Prostate gland (tissue), 2 donors: ENCODE measurements around the gene HERPUD1. TPM values are rescaled to one million over a fixed set of nuclear protein-coding genes. Genes with fewer than 3 reads are reported as not detected.

Experiments
- DNase-seq: peaks from one replicate; pipeline ENCODE4 v3.0.0-alpha.2; 2019; ENCODE audit warnings: low spot score
- H3K27ac ChIP-seq, 2 donors: fragments of 200-600 bp; sonication (generic); 2 replicates each; pipeline ENCODE4 v1.5.1; 2017 to 2019
- H3K27me3 ChIP-seq: fragments of 200-600 bp; sonication (generic); replicated peaks from 2 replicates; pipeline ENCODE4 v1.5.1; 2019; ENCODE audit not compliant: insufficient read depth
- H3K36me3 ChIP-seq, 2 donors: fragments of 200-600 bp; sonication (generic); 1 replicate in 1 of 2; 2 replicates in 1 of 2; pipeline versions ENCODE4 v1.5.1 to v1.8.1; 2017 to 2019
- H3K4me1 ChIP-seq: fragments of 200-600 bp; sonication (generic); replicated peaks from 2 replicates; pipeline ENCODE4 v1.5.1; 2019
- H3K4me3 ChIP-seq, 2 donors: fragments of 200-600 bp; sonication (generic); 2 replicates each; pipeline ENCODE4 v1.5.1; 2017 to 2019
- H3K9me3 ChIP-seq: fragments of 200-600 bp; sonication (generic); 2 replicates; pipeline ENCODE4 v1.5.1; 2017
- CTCF ChIP-seq, 4 experiments: fragments of 200-600 bp in 2 of 4; fragments of 450-650 bp in 2 of 4; sonication (generic) in 2 of 4; IDR thresholded peaks; 1 replicate in 3 of 4; 2 replicates in 1 of 4; pipeline ENCODE4 v1.5.1; 2016 to 2019; ENCODE audit warnings: antibody characterized with exemption in 4 of 4, mild to moderate bottlenecking in 2 of 4, moderate library complexity in 2 of 4
- POLR2A ChIP-seq: fragments of 450-650 bp; IDR thresholded peaks from one replicate; pipeline ENCODE4 v1.6.1; 2016; ENCODE audit warnings: antibody characterized with exemption, mild to moderate bottlenecking
- POLR2AphosphoS5 ChIP-seq: sonication (generic); formaldehyde crosslinking; IDR thresholded peaks from one replicate; pipeline ENCODE4 v1.6.1; 2017; ENCODE audit warnings: antibody characterized with exemption
- WGBS: methylation state at CpG from one replicate; pipeline ENCODE4 v1.1.5; 2018; 5-methylcytosine and 5-hydroxymethylcytosine counted together
- intact Hi-C: fragments of 100-400 bp; cut with DNase I; formaldehyde crosslinking; loops from one replicate; pipeline ENCODE4 v1.14.2; 2022
- total RNA-seq, 2 donors: library from RNA; depleted of rRNA; stranded (reverse); fragments of >200 nt; gene quantifications; one replicate each; pipeline ENCODE4 v1.1.0, GENCODE V29; 2016

The HERPUD1 gene
- total RNA-seq, 2 donors from 2014 or later, result 365 to 952 TPM

GRCh38 chr16:56892705-56893104 lies 39.2 kb upstream of the HERPUD1 start:
- WGBS, result 91% methylated on average over 14 of the region's 14 CpGs
- H3K4me1 ChIP-seq, result peaks cover 3% of the 10 kb centered on the region
- no peak for TF ChIP-seq POLR2AphosphoS5
- no peak for TF ChIP-seq POLR2A
- TF ChIP-seq CTCF (IDR thresholded peaks at IDR 0.05), result no peak
- H3K9me3 ChIP-seq, result no peaks in the 10 kb centered on the region
- no peaks in the 10 kb centered on the region for H3K36me3 ChIP-seq
- no peak overlapping the region for H3K4me3 ChIP-seq
- no peak overlapping the region for H3K27ac ChIP-seq
- intact Hi-C loops, result no loop called here
- DNase-seq, result no peak
- H3K27me3 ChIP-seq, result no peaks in the 10 kb centered on the region

- no peaks in the 10 kb centered on the region for H3K27me3 ChIP-seq
- 91% methylated on average over 11 of the region's 12 CpGs for WGBS
- no peak overlapping the region for H3K4me3 ChIP-seq
- intact Hi-C loops, result no loop called here
- H3K27ac ChIP-seq, result no peak overlapping the region
- DNase-seq, result no peak
- TF ChIP-seq POLR2A (no peak), CTCF (IDR thresholded peaks at IDR 0.05) (no peak)
- H3K36me3 ChIP-seq, result no peaks in the 10 kb centered on the region
- no peaks in the 10 kb centered on the region for H3K9me3 ChIP-seq
- H3K4me1 ChIP-seq, result no peaks in the 10 kb centered on the region
Observed at GRCh38 chr16:56894331-56894917, 37.5 kb upstream of the HERPUD1 start.

GRCh38 chr16:56895813-56896212 lies 36.1 kb upstream of the HERPUD1 start:
- DNase-seq, result no peak
- no peaks in the 10 kb centered on the region for H3K9me3 ChIP-seq
- WGBS, result 94% methylated on average over 4 of the region's 4 CpGs
- H3K4me1 ChIP-seq, result no peaks in the 10 kb centered on the region
- no peak overlapping the region for H3K4me3 ChIP-seq
- intact Hi-C loops, result no loop called here
- no peak overlapping the region for H3K27ac ChIP-seq
- TF ChIP-seq CTCF (IDR thresholded peaks at IDR 0.05), result no peak
- TF ChIP-seq POLR2AphosphoS5, result no peak
- TF ChIP-seq POLR2A, result no peak
- H3K27me3 ChIP-seq, result no peaks in the 10 kb centered on the region
- H3K36me3 ChIP-seq, result no peaks in the 10 kb centered on the region

- WGBS, result 58% methylated on average over 3 of the region's 3 CpGs
- Histone ChIP-seq H3K27ac (no peak overlapping the region), H3K27me3 (no peaks in the 10 kb centered on the region), H3K4me1 (no peaks in the 10 kb centered on the region), H3K9me3 (no peaks in the 10 kb centered on the region), H3K36me3 (no peaks in the 10 kb centered on the region), H3K4me3 (no peak overlapping the region)
- intact Hi-C loops, result no loop called here
- DNase-seq, result no peak
- TF ChIP-seq POLR2A, result no peak
- no peak for TF ChIP-seq CTCF (IDR thresholded peaks at IDR 0.05)
- TF ChIP-seq POLR2AphosphoS5, result no peak
Observed at GRCh38 chr16:56896244-56896643, 35.7 kb upstream of the HERPUD1 start.

GRCh38 chr16:56897026-56897799 lies 34.7 kb upstream of the HERPUD1 start:
- Histone ChIP-seq H3K27me3 (no peaks in the 10 kb centered on the region), H3K4me1 (no peaks in the 10 kb centered on the region), H3K9me3 (no peaks in the 10 kb centered on the region), H3K36me3 (no peaks in the 10 kb centered on the region), H3K4me3 (no peak overlapping the region), H3K27ac (no peak overlapping the region)
- 80% methylated on average over 8 of the region's 8 CpGs for WGBS
- intact Hi-C loops, result no loop called here
- no peak for DNase-seq
- TF ChIP-seq POLR2AphosphoS5, result no peak
- no peak for TF ChIP-seq CTCF (IDR thresholded peaks at IDR 0.05)
- TF ChIP-seq POLR2A, result no peak
